H1 (cell line): Measurements from ENCODE around the gene GTPBP6. TPM values are rescaled to one million over a fixed set of nuclear protein-coding genes. Genes with fewer than 3 reads are reported as not detected.

Source experiments
- CTCF ChIA-PET: fragments of 300-600 bp; sonication (Branson Sonifier 250); formaldehyde crosslinking; loops from one replicate; lab custom pipeline; 2021; ENCODE audit not compliant: partially characterized antibody; lab: Charles Lee
- POLR2A ChIA-PET: fragments of 300-600 bp; sonication (Branson Sonifier 250); formaldehyde crosslinking; loops from one replicate; lab custom pipeline; 2021; ENCODE audit warnings: inconsistent platforms; ENCODE audit not compliant: partially characterized antibody; lab: Charles Lee
- DNase-seq, 2 experiments: peaks; one replicate each; pipeline versions ENCODE4 v3.0.0 to v3.0.0-alpha.2; 2010 to 2022; ENCODE audit warnings: low spot score in 2 of 2, low read depth in 1 of 2, mixed read lengths in 1 of 2
- FAIRE-seq: peaks from 2 replicates; lab custom pipeline; 2011; peaks lifted over from hg19 to GRCh38; lab: Jason Lieb, UNC
- H2AFZ ChIP-seq: 2 replicates; pipeline ENCODE4 v1.8.1; 2012; ENCODE audit warnings: low read length, inconsistent platforms
- H2AK5ac ChIP-seq: 2 replicates; pipeline ENCODE4 v1.6.1; 2013; ENCODE audit warnings: low read depth, low read length
- H2BK120ac ChIP-seq: replicated peaks from 2 replicates; pipeline ENCODE3; 2013; ENCODE audit warnings: low read depth, low read length, inconsistent platforms
- H2BK12ac ChIP-seq: 2 replicates; pipeline ENCODE4 v1.6.1; 2013; ENCODE audit warnings: low read depth, low read length
- H2BK15ac ChIP-seq: 2 replicates; pipeline ENCODE4 v1.6.1; 2013; ENCODE audit warnings: low read length
- H2BK20ac ChIP-seq: 2 replicates; pipeline ENCODE4 v1.6.1; 2013; ENCODE audit warnings: low read length
- H2BK5ac ChIP-seq: 2 replicates; pipeline ENCODE4 v1.6.1; 2013; ENCODE audit warnings: low read depth, low read length
- H3K14ac ChIP-seq: 2 replicates; pipeline ENCODE4 v1.6.1; 2013; ENCODE audit warnings: inconsistent platforms; ENCODE audit not compliant: insufficient read length
- H3K18ac ChIP-seq: 2 replicates; pipeline ENCODE4 v1.6.1; 2013; ENCODE audit warnings: low read length; ENCODE audit errors: extremely low read depth
- H3K23ac ChIP-seq: 2 replicates; pipeline ENCODE4 v1.6.1; 2013; ENCODE audit warnings: inconsistent platforms; ENCODE audit not compliant: insufficient read length
- H3K23me2 ChIP-seq: 2 replicates; pipeline ENCODE4 v1.6.1; 2013; ENCODE audit warnings: low read depth, low read length
- H3K27ac ChIP-seq: 2 replicates; pipeline ENCODE4 v1.6.1; 2011; ENCODE audit warnings: low read depth, low read length, inconsistent platforms
- H3K27me3 ChIP-seq, 4 experiments: replicated peaks in 1 of 4; 1 replicate in 1 of 4; 2 replicates in 3 of 4; pipeline versions ENCODE4 v1.6.1 to v1.8.1; 2011 to 2013; ENCODE audit warnings: low read length in 3 of 4, mild to moderate bottlenecking in 3 of 4, inconsistent platforms in 2 of 4, mixed read lengths in 2 of 4, moderate library complexity in 1 of 4; ENCODE audit not compliant: control insufficient read depth in 3 of 4, insufficient read depth in 3 of 4; ENCODE audit errors: extremely low read depth in 1 of 4
- H3K36me3 ChIP-seq, 4 experiments: 2 replicates each; pipeline versions ENCODE4 v1.6.1 to v1.8.1; 2011 to 2013; ENCODE audit warnings: mild to moderate bottlenecking in 4 of 4, low read length in 3 of 4, moderate library complexity in 2 of 4, control low read depth in 1 of 4, inconsistent platforms in 1 of 4; ENCODE audit not compliant: insufficient read depth in 4 of 4, control insufficient read depth in 2 of 4
- H3K4ac ChIP-seq: replicated peaks from 2 replicates; pipeline ENCODE3; 2013; ENCODE audit warnings: low read length, low read depth, mixed read lengths, inconsistent platforms; ENCODE audit not compliant: insufficient read length
- H3K4me1 ChIP-seq, 4 experiments: replicated peaks in 1 of 4; 1 replicate in 1 of 4; 2 replicates in 3 of 4; pipeline versions ENCODE4 v1.6.1 to v1.8.1; 2011 to 2013; ENCODE audit warnings: low read length in 3 of 4, inconsistent platforms in 2 of 4, mixed read lengths in 1 of 4; ENCODE audit not compliant: insufficient read depth in 4 of 4, control insufficient read depth in 3 of 4
- H3K4me2 ChIP-seq, 2 experiments: 2 replicates each; pipeline versions ENCODE4 v1.6.1 to v1.8.1; 2011 to 2013; ENCODE audit warnings: low read depth in 2 of 2, low read length in 2 of 2, control low read depth in 1 of 2, inconsistent platforms in 1 of 2, mild to moderate bottlenecking in 1 of 2; ENCODE audit not compliant: insufficient read depth in 1 of 2
- H3K4me3 ChIP-seq, 4 experiments: fragments of 200-600, 300-600 bp in 1 of 4; sonication (generic), shearing (Covaris generic), sonication (Bioruptor Twin) in 1 of 4; 2 replicates each; pipeline versions ENCODE4 v1.5.1 to v1.8.1; 2011 to 2016; ENCODE audit warnings: low read length in 4 of 4, low read depth in 3 of 4, control low read depth in 2 of 4, inconsistent platforms in 2 of 4, mild to moderate bottlenecking in 2 of 4, mixed read lengths in 1 of 4, moderate library complexity in 1 of 4; ENCODE audit not compliant: insufficient read depth in 2 of 4; ENCODE audit errors: extremely low read depth in 1 of 4
- H3K56ac ChIP-seq: replicated peaks from 2 replicates; pipeline ENCODE3; 2013; ENCODE audit warnings: low read depth, mild to moderate bottlenecking, mixed read lengths, low read length, inconsistent platforms; ENCODE audit not compliant: insufficient read length
- H3K79me1 ChIP-seq: 2 replicates; pipeline ENCODE4 v1.6.1; 2013; ENCODE audit warnings: low read depth, low read length, control low read depth
- H3K79me2 ChIP-seq, 2 experiments: 2 replicates each; pipeline versions ENCODE4 v1.6.1 to v1.8.1; 2012 to 2013; ENCODE audit warnings: low read length in 2 of 2, mild to moderate bottlenecking in 2 of 2, inconsistent platforms in 1 of 2; ENCODE audit not compliant: insufficient read depth in 2 of 2, control insufficient read depth in 1 of 2
- H3K9ac ChIP-seq, 4 experiments: replicated peaks in 1 of 4; 1 replicate in 1 of 4; 2 replicates in 3 of 4; pipeline versions ENCODE4 v1.6.1 to v1.8.1; 2011 to 2013; ENCODE audit warnings: low read depth in 3 of 4, low read length in 3 of 4, control low read depth in 2 of 4, mild to moderate bottlenecking in 2 of 4, moderate library complexity in 2 of 4, inconsistent platforms in 1 of 4; ENCODE audit errors: extremely low read depth in 1 of 4
- H3K9me3 ChIP-seq, 2 experiments: 2 replicates each; pipeline versions ENCODE4 v1.6.1 to v1.8.1; 2012 to 2013; ENCODE audit warnings: mild to moderate bottlenecking in 2 of 2, moderate library complexity in 2 of 2, control low read depth in 1 of 2, inconsistent platforms in 1 of 2, low read depth in 1 of 2, low read length in 1 of 2, mixed read lengths in 1 of 2; ENCODE audit not compliant: insufficient read depth in 2 of 2
- H4K20me1 ChIP-seq, 2 experiments: replicated peaks in 1 of 2; 2 replicates each; pipeline versions ENCODE3 to v1.8.1; 2011 to 2013; ENCODE audit warnings: inconsistent platforms in 2 of 2, low read length in 2 of 2, mild to moderate bottlenecking in 1 of 2; ENCODE audit not compliant: insufficient read depth in 2 of 2, control insufficient read depth in 1 of 2
- H4K5ac ChIP-seq: 2 replicates; pipeline ENCODE4 v1.6.1; 2013; ENCODE audit warnings: low read length, low read depth, mixed read lengths, inconsistent platforms; ENCODE audit not compliant: insufficient read length
- H4K8ac ChIP-seq: 2 replicates; pipeline ENCODE4 v1.8.0; 2013; ENCODE audit warnings: mild to moderate bottlenecking, moderate library complexity, low read length, inconsistent platforms; ENCODE audit not compliant: insufficient read depth; ENCODE audit errors: extremely low read depth
- H4K91ac ChIP-seq: replicated peaks from 2 replicates; pipeline ENCODE3; 2013; ENCODE audit warnings: low read length, mixed read lengths, inconsistent platforms; ENCODE audit not compliant: insufficient read length
- CHD2 ChIP-seq: IDR thresholded peaks from 2 replicates; pipeline ENCODE4 v1.6.1; 2012; ENCODE audit warnings: low read length, improper control_type of control experiment
- CTBP2 ChIP-seq: IDR thresholded peaks from 2 replicates; pipeline ENCODE4 v1.7.0; 2011; ENCODE audit warnings: borderline replicate concordance, mild to moderate bottlenecking, moderate library complexity, mixed read lengths, low read length; ENCODE audit not compliant: insufficient read depth, insufficient read length
- EZH2 ChIP-seq: fragments of 200-600 bp; sonication (generic); IDR thresholded peaks from 2 replicates; pipeline ENCODE4 v1.7.1; 2012; ENCODE audit warnings: low read depth, mild to moderate bottlenecking, moderate library complexity, low read length, inconsistent platforms; ENCODE audit not compliant: severe bottlenecking
- GTF2F1 ChIP-seq: IDR thresholded peaks from 2 replicates; pipeline ENCODE4 v1.6.1; 2012; ENCODE audit warnings: low read depth, low read length, improper control_type of control experiment, borderline replicate concordance
- NANOG ChIP-seq: IDR thresholded peaks from 2 replicates; pipeline ENCODE4 v1.6.1; 2011; ENCODE audit warnings: low read length, low read depth, mild to moderate bottlenecking, inconsistent platforms; ENCODE audit not compliant: insufficient read depth, poor library complexity, severe bottlenecking
- POLR2AphosphoS5 ChIP-seq: IDR thresholded peaks from 2 replicates; pipeline ENCODE4 v1.6.1; 2011; ENCODE audit warnings: low read depth, low read length
- POU5F1 ChIP-seq: IDR thresholded peaks from 2 replicates; pipeline ENCODE4 v1.6.1; 2011; ENCODE audit warnings: low read depth, mild to moderate bottlenecking, low read length, moderate library complexity
- RBBP5 ChIP-seq: IDR thresholded peaks from 2 replicates; pipeline ENCODE4 v1.7.1; 2012; ENCODE audit warnings: low read depth, mild to moderate bottlenecking, inconsistent platforms, low read length, moderate library complexity, borderline replicate concordance
- SIN3A ChIP-seq, 2 experiments: IDR thresholded peaks in 1 of 2; conservative IDR thresholded peaks in 1 of 2; 2 replicates each; pipeline ENCODE4 v1.6.1; 2011 to 2012; ENCODE audit warnings: low read length in 2 of 2, improper control_type of control experiment in 1 of 2, low read depth in 1 of 2, mild to moderate bottlenecking in 1 of 2
- SP1 ChIP-seq: IDR thresholded peaks from 2 replicates; pipeline ENCODE4 v1.6.1; 2011; ENCODE audit warnings: low read depth, low read length
- SRF ChIP-seq: IDR thresholded peaks from 2 replicates; pipeline ENCODE4 v1.6.1; 2011; ENCODE audit warnings: mild to moderate bottlenecking, low read depth, low read length, moderate library complexity
- TEAD4 ChIP-seq: IDR thresholded peaks from 2 replicates; pipeline ENCODE4 v1.6.1; 2012; ENCODE audit warnings: low read depth, low read length, inconsistent platforms, mixed read lengths
- WGBS, 2 experiments: shearing (Covaris generic) in 1 of 2; methylation state at CpG; one replicate each; pipeline versions ENCODE4 v1.1.6 to v1.1.7; 2013 to 2015; ENCODE audit warnings: low lambda C conversion rate in 2 of 2, mixed read lengths in 2 of 2, inconsistent platforms in 1 of 2, low coverage in 1 of 2, missing lambda C conversion rate in 1 of 2; ENCODE audit not compliant: insufficient replicate concordance in 2 of 2, insufficient coverage in 1 of 2, insufficient read length in 1 of 2; ENCODE audit errors: extremely low coverage in 1 of 2, missing lambda C conversion rate in 1 of 2; 5-methylcytosine and 5-hydroxymethylcytosine counted together
- polyA plus RNA-seq, 7 experiments: library from polyadenylated mRNA; depleted of rRNA in 3 of 7; stranded (reverse) in 5 of 7; unstranded in 2 of 7; fragments of >200 nt in 5 of 7; fragments of 200-250 nt in 2 of 7; gene quantifications; 1 replicate in 5 of 7; 2 replicates in 1 of 7; 4 replicates in 1 of 7; pipeline versions ENCODE4 v1.2.1 to v1.2.3, GENCODE V29; 2011 to 2013; ENCODE audit warnings: missing spikeins in 2 of 7, mixed read lengths in 2 of 7
- total RNA-seq: library from RNA; stranded (reverse); fragmentation: NEBNext Ultra II Directional; extraction: Animal tissue kit (Norgen Biotek cat#: 25700); gene quantifications from 2 replicates; pipeline ENCODE4 v1.2.1, GENCODE V29; 2021
- TF ChIP-seq, protein P1 (sequence below): IDR thresholded peaks from 2 replicates; pipeline ENCODE4 v1.6.1; 2011; ENCODE audit warnings: low read depth, mild to moderate bottlenecking, low read length; ENCODE audit not compliant: insufficient read depth

GTPBP6 gene
- total and polyA plus RNA-seq, 2 of the 8 experiments (the other 6 are each of a cell fraction or from before 2014, with no cell fraction given) = 33.9 to 57.1 TPM

- H3K23ac ChIP-seq = no peak overlapping the region
- H2BK20ac ChIP-seq = no peak overlapping the region
- no peak overlapping the region for H2BK15ac ChIP-seq
- H2AFZ ChIP-seq = no peak overlapping the region
- CTCF ChIA-PET = no interaction called here
- no peak overlapping the region for H3K4me3 ChIP-seq
- no peak overlapping the region for H3K56ac ChIP-seq
- FAIRE-seq (no peak), DNase-seq (no peak)
- H3K9ac ChIP-seq = no peak overlapping the region
- H3K4me1 ChIP-seq = peaks cover 0 to 5% (median 2%) of the 10 kb centered on the region in 4 experiments; a peak in 3 of 7 replicates
- H3K23me2 ChIP-seq = no peaks in the 10 kb centered on the region
- H3K79me1 ChIP-seq = no peaks in the 10 kb centered on the region
- H3K9me3 ChIP-seq = no peaks in the 10 kb centered on the region
- no peak overlapping the region for H3K27ac ChIP-seq
- peaks cover 0 to 15% (median 0%) of the 10 kb centered on the region in 4 experiments; a peak in 2 of 8 replicates for H3K36me3 ChIP-seq
- H2BK120ac ChIP-seq = no peak overlapping the region
- H2BK12ac ChIP-seq = no peak overlapping the region
- H4K20me1 ChIP-seq = peaks cover 0 to 6% of the 10 kb centered on the region in 2 experiments
- H3K14ac ChIP-seq = no peak overlapping the region
- H3K4me2 ChIP-seq = no peak overlapping the region
- peaks cover 0 to 2% (median 0%) of the 10 kb centered on the region in 4 experiments; a peak in 1 of 7 replicates for H3K27me3 ChIP-seq
- no peak overlapping the region for H4K5ac ChIP-seq
- POLR2A ChIA-PET = no interaction called here
- no peak overlapping the region for H4K91ac ChIP-seq
- 91% methylated on average over 13 of the region's 23 CpGs; no CpG with 5 or more reads in 1 of the 2 experiments for WGBS, 2 experiments
- H2BK5ac ChIP-seq = no peak overlapping the region
- no peak overlapping the region for H3K18ac ChIP-seq
- no peak overlapping the region for H3K4ac ChIP-seq
- no peak overlapping the region for H4K8ac ChIP-seq
- H3K79me2 ChIP-seq = no peaks in the 10 kb centered on the region
- no peak overlapping the region for H2AK5ac ChIP-seq
- TF ChIP-seq TEAD4 (no peak), SRF (no peak), POU5F1 (no peak), SIN3A (conservative IDR thresholded peaks at IDR 0.05 in 1 of 2, IDR thresholded peaks at IDR 0.05 in 1 of 2; ENCODE audit: low read depth in 1 of 2, low read length in 2 of 2) (no peak), EZH2 (no peak), CTBP2 (no peak), RBBP5 (no peak), CHD2 (no peak), POLR2AphosphoS5 (no peak), SP1 (no peak), NANOG (no peak), GTF2F1 (no peak)
- TF ChIP-seq, protein P1, sequence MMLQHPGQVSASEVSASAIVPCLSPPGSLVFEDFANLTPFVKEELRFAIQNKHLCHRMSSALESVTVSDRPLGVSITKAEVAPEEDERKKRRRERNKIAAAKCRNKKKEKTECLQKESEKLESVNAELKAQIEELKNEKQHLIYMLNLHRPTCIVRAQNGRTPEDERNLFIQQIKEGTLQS = no peak
Observed at GRCh38 chrX:329291-329910, 10.8 kb upstream of the GTPBP6 start.
